ENCODE results near the gene PBX4.

- TF ChIP-seq CTCF (IDR thresholded peaks at IDR 0.05) (no peak), EP300 (IDR thresholded peaks at IDR 0.05) (no peak), POLR2A (IDR thresholded peaks at IDR 0.05) (no peak)
Measured at GRCh38 chr19:19550485-19550929, 68.0 kb downstream of the PBX4 start.

Measured in tibial nerve (tissue), 4 donors.